ENCODE measurements around the gene RECK. TPM values are rescaled to one million over a fixed set of nuclear protein-coding genes. Genes with fewer than 3 reads are reported as not detected.
"Not testable (repeated sequence)": the region's sequence is repeated elsewhere in the genome, so short reads cannot be mapped to it uniquely, and the experiment has no call there.

The RECK gene, protein sequence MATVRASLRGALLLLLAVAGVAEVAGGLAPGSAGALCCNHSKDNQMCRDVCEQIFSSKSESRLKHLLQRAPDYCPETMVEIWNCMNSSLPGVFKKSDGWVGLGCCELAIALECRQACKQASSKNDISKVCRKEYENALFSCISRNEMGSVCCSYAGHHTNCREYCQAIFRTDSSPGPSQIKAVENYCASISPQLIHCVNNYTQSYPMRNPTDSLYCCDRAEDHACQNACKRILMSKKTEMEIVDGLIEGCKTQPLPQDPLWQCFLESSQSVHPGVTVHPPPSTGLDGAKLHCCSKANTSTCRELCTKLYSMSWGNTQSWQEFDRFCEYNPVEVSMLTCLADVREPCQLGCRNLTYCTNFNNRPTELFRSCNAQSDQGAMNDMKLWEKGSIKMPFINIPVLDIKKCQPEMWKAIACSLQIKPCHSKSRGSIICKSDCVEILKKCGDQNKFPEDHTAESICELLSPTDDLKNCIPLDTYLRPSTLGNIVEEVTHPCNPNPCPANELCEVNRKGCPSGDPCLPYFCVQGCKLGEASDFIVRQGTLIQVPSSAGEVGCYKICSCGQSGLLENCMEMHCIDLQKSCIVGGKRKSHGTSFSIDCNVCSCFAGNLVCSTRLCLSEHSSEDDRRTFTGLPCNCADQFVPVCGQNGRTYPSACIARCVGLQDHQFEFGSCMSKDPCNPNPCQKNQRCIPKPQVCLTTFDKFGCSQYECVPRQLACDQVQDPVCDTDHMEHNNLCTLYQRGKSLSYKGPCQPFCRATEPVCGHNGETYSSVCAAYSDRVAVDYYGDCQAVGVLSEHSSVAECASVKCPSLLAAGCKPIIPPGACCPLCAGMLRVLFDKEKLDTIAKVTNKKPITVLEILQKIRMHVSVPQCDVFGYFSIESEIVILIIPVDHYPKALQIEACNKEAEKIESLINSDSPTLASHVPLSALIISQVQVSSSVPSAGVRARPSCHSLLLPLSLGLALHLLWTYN
- total RNA-seq (2014; rRNA removed; shearing (Covaris generic)), result 8.1 and 10.1 TPM in 2 replicates

DNA sequence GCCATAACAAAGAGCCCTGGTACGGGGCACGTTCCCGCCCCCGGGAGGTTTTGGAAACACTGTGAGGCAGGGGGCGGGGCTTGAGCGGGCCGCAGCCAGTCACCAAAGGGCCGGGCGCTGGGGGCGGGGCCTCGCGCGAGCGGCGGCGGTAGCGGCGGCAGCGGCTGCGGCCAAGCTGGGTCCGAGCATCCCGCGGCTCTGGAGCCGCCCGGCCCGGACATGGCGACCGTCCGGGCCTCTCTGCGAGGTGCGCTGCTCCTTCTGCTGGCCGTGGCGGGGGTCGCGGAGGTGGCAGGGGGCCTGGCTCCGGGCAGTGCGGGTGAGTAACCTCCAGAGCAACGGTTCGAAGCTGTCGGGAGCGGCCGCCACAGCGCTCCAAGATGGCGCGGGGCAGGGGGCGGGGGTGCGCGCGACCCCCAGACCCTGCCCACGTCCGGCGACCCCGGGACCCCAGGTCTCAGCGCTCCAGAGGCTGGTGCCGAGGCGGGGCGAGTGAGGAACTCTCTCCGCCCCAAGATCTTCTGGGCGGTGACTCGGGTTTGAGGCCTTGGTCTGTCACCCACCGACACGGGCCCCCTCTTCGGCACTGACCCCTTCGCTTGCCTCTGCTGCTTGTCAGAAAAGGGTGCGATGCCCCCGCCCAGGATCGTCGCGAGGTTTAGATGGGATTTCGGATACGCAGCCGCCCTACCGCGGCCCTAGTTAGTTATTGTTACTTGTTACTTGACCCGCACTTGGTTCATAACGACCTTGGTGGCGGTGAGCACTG, at the start of gene RECK:
TSS of gene RECK (plus strand) at position 134 of the 769 bp plus-strand sequence. CDS start at position 220, 86 bp downstream.
- Histone ChIP-seq H3K9me3 (replicated peaks) (no peaks in the 10 kb centered on the region), H3K27me3 (peaks cover 5% of the 10 kb centered on the region; the same call in 1 of the 2 replicates), H3K36me3 (no peaks in the 10 kb centered on the region; the same call in 1 of the 2 replicates), H3K4me3 (peak within 1 kb of the TSS; percentile 91), H3K27ac (peak within 1 kb of the TSS; percentile 55), H3K4me1 (peaks cover 3% of the 10 kb centered on the region; the same call in 1 of the 2 replicates)
- DNase-seq, result peak; percentile 87

DNA sequence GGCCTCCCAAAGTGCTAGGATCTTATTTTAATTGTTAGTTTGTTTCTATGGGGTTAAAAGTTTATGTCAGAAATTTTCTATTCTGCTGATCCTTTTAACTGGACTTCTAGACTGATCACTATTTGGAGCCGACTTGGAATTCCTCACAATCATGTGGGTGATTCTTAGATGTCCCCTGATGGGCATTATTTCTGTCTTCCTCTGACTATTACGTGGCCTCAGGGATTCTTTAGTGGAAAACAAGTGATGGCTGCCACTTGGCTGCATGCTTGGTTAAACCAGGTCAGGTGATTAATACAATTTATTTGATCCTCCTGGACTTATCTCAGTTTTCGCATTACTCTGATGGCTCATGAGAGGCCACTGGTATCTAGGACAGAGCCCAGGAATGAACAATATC, 46.6 kb upstream of the RECK start:
- Histone ChIP-seq H3K36me3 (no peaks in the 10 kb centered on the region), H3K4me3 (no peak overlapping the region), H3K9me3 (replicated peaks) (no peaks in the 10 kb centered on the region), H3K27me3 (no peaks in the 10 kb centered on the region), H3K27ac (no peak overlapping the region), H3K4me1 (no peaks in the 10 kb centered on the region)
- no peak for DNase-seq

DNA sequence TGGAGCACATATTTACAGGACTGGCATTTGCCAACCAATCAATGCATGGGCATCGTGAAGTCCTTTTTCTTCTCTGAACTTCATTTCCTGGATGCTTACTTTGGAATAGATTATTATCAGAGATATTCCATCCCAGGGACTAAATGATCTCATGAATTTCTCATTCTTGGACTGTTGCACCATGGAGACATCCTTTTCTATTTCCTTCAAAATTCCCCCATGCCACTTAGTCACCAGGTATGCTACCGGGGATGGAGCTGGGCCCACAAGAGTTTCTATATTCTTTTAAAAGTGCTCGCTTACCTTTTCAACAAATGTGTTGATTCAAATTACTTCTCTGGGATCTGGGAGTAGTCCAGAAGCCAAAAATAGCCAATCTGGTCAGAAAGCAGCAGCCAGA, 43.6 kb upstream of the RECK start:
- H3K36me3 ChIP-seq; H3K27me3 ChIP-seq; H3K4me3 ChIP-seq; H3K4me1 ChIP-seq; DNase-seq; H3K27ac ChIP-seq; H3K9me3 ChIP-seq (replicated peaks): not testable (repeated sequence)

DNA sequence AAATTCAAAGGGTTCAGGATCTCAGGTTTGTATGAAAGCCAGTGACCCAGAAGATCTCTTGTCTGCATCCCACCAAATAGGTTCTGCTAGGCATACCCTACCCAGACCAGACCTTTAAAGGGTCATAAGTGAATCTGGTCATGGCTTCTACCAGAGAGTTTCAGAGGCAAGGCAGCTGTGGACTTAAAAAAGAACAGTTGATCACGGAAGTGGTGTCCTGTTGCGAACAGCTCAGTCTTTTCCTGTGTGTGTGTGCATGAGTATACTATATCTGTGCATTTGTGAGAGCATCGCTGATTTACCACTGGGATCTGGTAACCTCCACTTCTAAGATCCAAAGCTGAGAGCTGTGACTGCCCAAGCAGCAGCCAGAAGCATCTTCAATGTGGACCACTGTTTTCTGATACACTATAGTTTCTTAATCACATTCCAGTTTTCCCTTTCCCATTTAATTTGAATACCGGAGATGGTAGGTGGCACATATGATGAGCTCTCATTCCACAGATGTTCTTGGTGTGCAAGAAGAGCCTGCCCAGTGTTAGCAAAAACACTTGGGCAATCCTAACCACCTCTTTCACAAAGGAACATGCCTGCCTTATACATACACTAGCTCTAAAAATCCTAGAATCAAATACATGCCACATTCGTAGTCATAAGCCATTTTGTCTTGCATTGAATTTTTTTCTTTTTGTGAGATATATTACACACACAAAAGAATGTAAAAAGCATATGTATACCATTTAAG, 42.6 kb upstream of the RECK start:
- peak in 1 of 2 experiments; percentile 10 for DNase-seq
- no peaks in the 10 kb centered on the region for H3K27me3 ChIP-seq
- no peaks in the 10 kb centered on the region for H3K4me1 ChIP-seq
- no peak overlapping the region for H3K27ac ChIP-seq
- no peak overlapping the region for H3K4me3 ChIP-seq
- H3K9me3 ChIP-seq (replicated peaks), result no peaks in the 10 kb centered on the region; the same call in 1 of the 2 replicates
- no peaks in the 10 kb centered on the region for H3K36me3 ChIP-seq

DNA sequence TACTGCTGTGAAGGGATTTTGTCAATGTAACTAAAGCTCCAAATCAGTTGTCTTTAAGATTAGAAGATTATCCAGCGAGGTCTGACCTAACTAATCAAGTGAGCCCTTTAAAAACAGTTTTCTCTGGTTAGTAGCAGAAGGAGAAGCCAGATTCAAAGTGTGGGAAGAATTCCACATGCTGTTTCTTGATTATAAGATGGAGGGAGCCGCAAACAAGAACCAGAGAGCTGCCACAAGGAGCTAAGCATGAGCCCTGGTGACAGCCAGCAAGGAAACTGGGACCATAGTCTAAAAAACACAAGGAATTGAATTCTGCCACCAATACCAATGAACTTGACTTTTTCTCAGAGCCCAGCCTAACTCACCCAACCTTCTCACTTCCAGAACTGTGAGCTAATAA, 41.8 kb upstream of the RECK start:
- Histone ChIP-seq H3K27ac (no peak overlapping the region), H3K9me3 (replicated peaks) (no peaks in the 10 kb centered on the region; the same call in 1 of the 2 replicates)

DNA sequence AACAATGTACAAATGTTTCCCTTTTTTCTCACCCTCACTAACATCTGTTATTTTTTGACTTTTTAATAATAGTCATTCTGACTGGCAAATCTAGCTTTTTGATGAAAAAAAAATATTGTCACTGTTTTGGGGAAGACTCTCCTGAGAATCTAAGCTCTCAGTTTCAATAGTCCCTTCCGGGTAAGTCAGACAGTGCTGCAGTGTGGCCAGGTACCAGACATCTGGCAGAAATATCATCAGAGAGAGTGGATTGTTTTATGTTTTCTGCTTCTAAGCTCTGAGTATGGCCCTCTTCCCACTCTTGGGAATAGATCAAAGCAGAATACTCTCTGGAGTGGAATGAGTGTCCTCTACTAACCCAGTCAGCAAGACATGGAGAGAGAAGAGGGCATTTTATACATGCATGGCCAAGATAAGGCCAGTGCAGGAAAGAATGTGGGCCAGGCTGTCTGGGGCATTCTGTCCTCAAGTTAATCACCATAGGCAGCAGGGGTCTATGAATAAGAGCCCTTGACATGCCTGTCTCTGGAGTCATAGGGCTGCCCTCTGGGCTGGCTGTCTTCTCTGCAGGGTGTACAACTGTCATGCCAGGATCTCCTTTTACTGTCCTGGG, 40.2 kb upstream of the RECK start:
- H3K9me3 ChIP-seq (replicated peaks), result no peaks in the 10 kb centered on the region; the same call in 1 of the 2 replicates
- H3K27ac ChIP-seq, result no peak overlapping the region
- H3K4me1 ChIP-seq, result no peaks in the 10 kb centered on the region
- no peak for DNase-seq
- no peaks in the 10 kb centered on the region for H3K27me3 ChIP-seq
- no peak overlapping the region for H3K4me3 ChIP-seq
- H3K36me3 ChIP-seq, result no peaks in the 10 kb centered on the region

More for the DNA sequence above, 41.8 kb upstream of the RECK start:
- H3K36me3 ChIP-seq, result no peaks in the 10 kb centered on the region
- H3K4me3 ChIP-seq, result no peak overlapping the region
- H3K4me1 ChIP-seq, result no peaks in the 10 kb centered on the region
- no peak for DNase-seq
- no peaks in the 10 kb centered on the region for H3K27me3 ChIP-seq

DNA sequence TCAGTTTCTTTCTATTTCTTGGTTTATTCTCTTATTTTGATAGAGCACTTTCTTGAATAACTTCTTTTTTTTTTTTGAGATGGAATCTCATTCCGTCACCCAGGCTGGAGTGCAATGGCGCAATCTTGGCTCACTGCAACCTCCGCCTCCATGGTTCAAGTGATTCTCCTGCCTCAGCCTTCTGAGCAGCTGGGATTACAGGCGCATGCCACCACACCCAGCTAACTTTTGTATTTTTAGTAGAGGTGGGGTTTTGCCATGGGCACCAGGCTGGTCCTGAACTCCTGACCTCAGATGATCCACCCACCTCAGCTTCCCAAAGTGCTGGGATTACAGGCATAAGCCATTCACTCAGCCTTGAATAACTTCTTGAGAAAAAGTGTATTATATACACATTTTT, 39.7 kb upstream of the RECK start:
- not testable (repeated sequence) for H3K9me3 ChIP-seq (replicated peaks); H3K4me3 ChIP-seq; DNase-seq; H3K27ac ChIP-seq; H3K4me1 ChIP-seq; H3K36me3 ChIP-seq; H3K27me3 ChIP-seq

DNA sequence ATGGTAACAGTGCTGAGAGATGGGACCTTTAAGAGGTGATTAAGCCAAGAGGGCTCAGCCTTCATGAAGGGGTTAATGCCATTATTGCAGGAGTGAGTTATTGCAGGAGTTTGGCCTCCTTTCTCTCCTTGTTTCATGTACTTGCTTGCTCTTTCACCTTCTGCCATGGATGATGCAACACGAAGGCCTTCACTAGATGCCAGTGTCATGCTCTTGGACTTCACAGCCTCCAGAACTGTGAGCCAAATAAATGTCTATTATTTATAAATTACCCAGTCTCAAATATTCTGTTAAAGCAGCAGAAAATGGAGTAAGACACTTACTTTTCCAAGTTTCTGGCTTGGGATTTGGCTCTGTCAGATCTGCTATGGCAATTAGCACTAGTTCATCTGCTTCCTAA, 38.4 kb upstream of the RECK start:
- no peak for DNase-seq
- Histone ChIP-seq H3K4me1 (no peaks in the 10 kb centered on the region), H3K27ac (no peak overlapping the region), H3K27me3 (no peaks in the 10 kb centered on the region), H3K9me3 (replicated peaks) (no peaks in the 10 kb centered on the region; the same call in 1 of the 2 replicates), H3K36me3 (no peaks in the 10 kb centered on the region), H3K4me3 (no peak overlapping the region)

DNA sequence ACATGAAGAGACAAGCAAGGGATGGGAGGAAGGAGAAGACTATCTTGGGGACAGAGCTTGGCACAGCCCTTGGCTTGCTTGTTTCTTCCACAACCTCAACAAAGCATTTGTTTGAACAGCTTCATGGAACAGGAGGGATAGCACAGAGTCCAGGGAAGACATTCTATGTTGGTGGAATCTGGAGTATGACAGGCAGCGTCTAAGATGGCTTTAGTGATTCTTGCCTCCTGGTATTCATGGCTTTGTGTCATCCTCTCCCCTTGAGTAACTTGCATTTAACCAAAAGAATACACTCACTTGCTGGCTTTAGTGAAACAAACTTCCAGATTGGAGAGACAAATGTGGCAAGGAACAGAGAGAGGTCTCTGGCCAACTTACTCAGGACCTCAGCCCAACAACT, 30.8 kb upstream of the RECK start:
- no peak overlapping the region for H3K4me3 ChIP-seq
- DNase-seq, result no peak
- H3K9me3 ChIP-seq (replicated peaks), result no peaks in the 10 kb centered on the region
- H3K36me3 ChIP-seq, result no peaks in the 10 kb centered on the region
- H3K4me1 ChIP-seq, result no peaks in the 10 kb centered on the region
- H3K27me3 ChIP-seq, result no peaks in the 10 kb centered on the region
- no peak overlapping the region for H3K27ac ChIP-seq

DNA sequence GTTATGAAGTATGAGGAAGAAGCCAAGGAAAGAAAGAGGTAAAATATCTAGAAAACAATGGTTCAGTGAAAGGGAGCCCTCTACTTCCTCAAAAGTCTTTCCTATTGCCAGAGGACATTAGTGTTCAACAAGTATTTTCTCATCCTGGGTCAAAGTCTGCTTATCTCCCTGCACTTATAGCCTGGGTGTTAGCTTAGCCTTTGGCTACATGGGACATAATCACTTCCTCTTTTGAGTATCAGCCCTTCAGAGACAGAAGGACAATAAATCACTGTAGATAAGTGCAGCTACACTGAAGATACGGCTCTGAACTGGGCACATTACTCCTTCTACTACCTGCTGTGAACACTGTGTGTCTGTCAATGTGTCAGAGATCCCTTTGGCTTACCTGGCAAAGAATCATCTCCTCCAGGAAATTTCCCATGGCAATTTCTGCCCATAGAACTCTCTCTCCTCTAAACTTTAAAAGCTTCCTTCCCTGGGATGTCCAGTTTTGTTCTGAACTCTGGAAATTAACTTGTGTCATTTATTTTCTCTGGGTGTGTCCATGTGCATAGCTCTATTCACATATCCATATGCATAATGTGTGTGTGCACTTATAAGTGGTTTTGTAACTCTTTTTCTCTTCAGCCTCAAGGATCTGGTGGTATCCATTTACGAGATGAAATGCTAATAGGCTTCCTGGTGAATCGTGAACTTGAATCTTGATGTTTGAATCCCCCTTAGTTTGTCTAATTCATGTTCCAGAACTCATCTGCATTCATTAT, 30.0 kb upstream of the RECK start:
- Histone ChIP-seq H3K4me3 (no peak overlapping the region), H3K4me1 (peaks cover 3% of the 10 kb centered on the region; the same call in 1 of the 2 replicates), H3K27ac (no peak overlapping the region), H3K36me3 (no peaks in the 10 kb centered on the region), H3K9me3 (replicated peaks) (no peaks in the 10 kb centered on the region), H3K27me3 (no peaks in the 10 kb centered on the region)
- no peak for DNase-seq

DNA sequence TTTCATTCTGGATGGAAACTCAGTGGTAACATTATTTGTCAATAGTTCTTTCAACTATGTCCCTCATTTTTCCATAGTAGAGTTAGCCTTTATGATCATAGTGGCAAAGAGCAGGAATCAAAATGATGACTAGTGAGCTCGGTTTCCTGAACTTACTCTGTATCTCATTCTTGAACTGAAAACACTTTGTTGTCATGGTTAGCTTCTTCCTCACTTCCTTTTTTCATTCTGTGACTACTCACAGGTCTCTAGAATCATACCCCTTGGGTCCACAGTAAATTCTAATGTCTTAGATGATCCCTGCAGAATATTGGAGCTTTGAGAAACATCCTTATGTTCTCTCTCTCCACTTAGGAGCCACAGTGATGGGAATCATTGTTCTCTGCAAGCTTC, 29.4 kb upstream of the RECK start:
- no peak for DNase-seq
- Histone ChIP-seq H3K27me3 (no peaks in the 10 kb centered on the region), H3K4me3 (no peak overlapping the region), H3K4me1 (peaks cover 9% of the 10 kb centered on the region), H3K36me3 (no peaks in the 10 kb centered on the region), H3K27ac (no peak overlapping the region), H3K9me3 (replicated peaks) (no peaks in the 10 kb centered on the region)

DNA sequence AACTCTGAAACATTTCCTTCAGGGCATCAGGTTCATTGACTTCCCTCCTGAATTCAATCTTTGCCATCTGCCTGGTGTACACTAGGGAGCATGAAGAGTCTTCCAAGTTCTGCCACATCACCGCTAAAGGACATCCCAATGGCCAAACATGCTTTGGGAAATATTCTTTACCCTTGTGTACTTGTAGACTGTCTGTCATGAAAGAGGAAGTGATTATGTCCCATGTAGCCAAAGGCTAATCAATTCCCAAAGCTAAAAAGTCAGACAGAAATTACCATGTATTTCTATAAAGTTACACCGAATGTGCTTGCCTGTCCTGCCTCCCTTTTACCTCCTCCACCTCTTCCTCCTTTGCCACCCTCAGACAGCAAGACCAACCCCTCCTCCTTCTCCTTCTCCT, 28.9 kb upstream of the RECK start:
- Histone ChIP-seq H3K27ac (no peak overlapping the region), H3K4me3 (no peak overlapping the region), H3K36me3 (no peaks in the 10 kb centered on the region), H3K4me1 (peaks cover 10% of the 10 kb centered on the region), H3K27me3 (no peaks in the 10 kb centered on the region), H3K9me3 (replicated peaks) (no peaks in the 10 kb centered on the region)
- DNase-seq, result no peak

DNA sequence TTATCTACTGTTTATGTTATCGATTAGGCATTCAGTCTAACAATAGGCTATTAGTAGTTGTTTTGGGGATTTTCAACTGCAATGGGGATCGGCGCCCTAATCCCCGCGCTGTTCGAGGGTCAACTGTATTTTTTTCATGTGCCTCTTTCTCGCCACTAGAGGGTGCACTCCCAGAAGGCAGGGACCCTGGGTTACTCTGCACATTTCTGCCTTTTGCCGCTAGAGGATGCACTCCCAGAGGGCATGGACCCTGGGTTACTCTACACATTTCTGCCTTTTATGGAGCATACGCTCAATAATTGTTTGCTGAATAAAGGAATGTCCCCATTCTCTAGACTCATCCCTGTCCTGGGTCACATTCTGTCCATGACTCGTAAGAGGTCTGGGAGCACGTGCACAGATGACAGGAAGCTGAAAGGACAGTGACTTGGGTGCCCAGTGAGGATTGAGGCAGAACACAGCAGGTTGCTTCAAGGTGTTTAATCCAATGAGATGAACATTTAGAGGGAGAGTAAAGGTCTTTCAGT, 27.9 kb upstream of the RECK start:
- H3K36me3 ChIP-seq, result no peaks in the 10 kb centered on the region
- no peaks in the 10 kb centered on the region for H3K9me3 ChIP-seq (replicated peaks)
- H3K27ac ChIP-seq, result no peak overlapping the region
- no peaks in the 10 kb centered on the region for H3K27me3 ChIP-seq
- peak; percentile 72 to 86 for DNase-seq
- H3K4me3 ChIP-seq, result no peak overlapping the region
- H3K4me1 ChIP-seq, result peaks cover 10% of the 10 kb centered on the region
